Activated naive CD4-positive, alpha-beta T cell treated with anti-CD3 and anti-CD28 coated beads for 36 hours (primary cell): Measurements from ENCODE around the gene KCNAB3. TPM values are rescaled to one million over a fixed set of nuclear protein-coding genes. Genes with fewer than 3 reads are reported as not detected.

ENCODE experiments used
- CTCF ChIA-PET: fragments of 350-600 bp; sonication (Branson Sonifier 250); formaldehyde crosslinking; loops from one replicate; lab custom pipeline; 2021; ENCODE audit warnings: antibody characterized with exemption; lab: Charles Lee
- DNase-seq: peaks from one replicate; pipeline ENCODE4 v3.0.0-alpha.2; 2020
- H3K27ac Mint-ChIP-seq: one replicate; pipeline ENCODE4 v1.8.0; 2021; ENCODE audit warnings: mild to moderate bottlenecking, mixed read lengths
- H3K27me3 Mint-ChIP-seq: one replicate; pipeline ENCODE4 v1.8.0; 2021; ENCODE audit warnings: low read depth, mixed read lengths
- H3K36me3 Mint-ChIP-seq: one replicate; pipeline ENCODE4 v1.8.0; 2021; ENCODE audit warnings: low read depth, mixed read lengths
- H3K4me1 Mint-ChIP-seq: one replicate; pipeline ENCODE4 v1.8.0; 2021; ENCODE audit warnings: low read depth, mixed read lengths
- H3K4me3 Mint-ChIP-seq: one replicate; pipeline ENCODE4 v1.8.0; 2021; ENCODE audit warnings: mild to moderate bottlenecking, moderate library complexity, mixed read lengths
- H3K9me3 Mint-ChIP-seq: one replicate; pipeline ENCODE4 v1.8.0; 2021; ENCODE audit warnings: mixed read lengths
- intact Hi-C: fragments of 100-400 bp; cut with micrococcal nuclease; formaldehyde crosslinking; loops from one replicate; pipeline ENCODE4 v1.15.1; 2023
- total RNA-seq, 2 experiments: library from RNA; stranded (reverse); gene quantifications; one replicate each; pipeline ENCODE4 v1.2.3, GENCODE V29; 2021

KCNAB3 gene
- total RNA-seq, 2 experiments from 2014 or later = 2.2 TPM

GRCh38 chr17:7882629-7883028, 47.0 kb downstream of the KCNAB3 start:
- Mint-ChIP-seq H3K4me1 (no peaks in the 10 kb centered on the region), H3K36me3 (peaks cover 8% of the 10 kb centered on the region), H3K27ac (no peak overlapping the region), H3K4me3 (no peak overlapping the region), H3K9me3 (no peaks in the 10 kb centered on the region), H3K27me3 (no peaks in the 10 kb centered on the region)
- intact Hi-C loops = no loop called here
- CTCF ChIA-PET = interaction anchor here (0.5 to 1.9 kb wide), 3 partner anchors 13 to 23 kb away, joined by 3 to 4 read pairs (median 4); no protein-coding TSS in a partner anchor
- DNase-seq = no peak

DNA sequence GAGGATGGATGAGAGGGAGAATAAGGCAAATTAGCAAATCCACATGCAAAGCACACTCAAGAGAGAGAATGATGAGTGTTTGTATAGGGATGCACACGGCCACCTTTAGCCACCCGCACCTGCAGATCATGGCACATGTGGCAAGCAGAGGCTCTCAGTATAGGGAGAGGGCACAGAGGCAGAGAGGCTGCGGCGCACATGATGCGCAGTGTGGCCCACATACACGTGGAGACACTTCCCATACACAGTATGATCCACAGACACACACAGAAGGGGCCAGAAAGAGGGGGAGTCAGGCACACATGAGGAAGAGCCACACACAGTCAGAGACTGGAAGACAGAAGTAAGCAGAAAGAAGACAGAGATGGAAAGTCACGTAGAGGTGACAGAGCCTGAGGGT, 47.6 kb downstream of the KCNAB3 start:
- Mint-ChIP-seq H3K9me3 (no peaks in the 10 kb centered on the region), H3K27me3 (no peaks in the 10 kb centered on the region), H3K27ac (no peak overlapping the region), H3K36me3 (peaks cover 8% of the 10 kb centered on the region), H3K4me1 (no peaks in the 10 kb centered on the region), H3K4me3 (no peak overlapping the region)
- CTCF ChIA-PET = no interaction called here
- peak; percentile 24 for DNase-seq
- intact Hi-C loops = no loop called here

DNA sequence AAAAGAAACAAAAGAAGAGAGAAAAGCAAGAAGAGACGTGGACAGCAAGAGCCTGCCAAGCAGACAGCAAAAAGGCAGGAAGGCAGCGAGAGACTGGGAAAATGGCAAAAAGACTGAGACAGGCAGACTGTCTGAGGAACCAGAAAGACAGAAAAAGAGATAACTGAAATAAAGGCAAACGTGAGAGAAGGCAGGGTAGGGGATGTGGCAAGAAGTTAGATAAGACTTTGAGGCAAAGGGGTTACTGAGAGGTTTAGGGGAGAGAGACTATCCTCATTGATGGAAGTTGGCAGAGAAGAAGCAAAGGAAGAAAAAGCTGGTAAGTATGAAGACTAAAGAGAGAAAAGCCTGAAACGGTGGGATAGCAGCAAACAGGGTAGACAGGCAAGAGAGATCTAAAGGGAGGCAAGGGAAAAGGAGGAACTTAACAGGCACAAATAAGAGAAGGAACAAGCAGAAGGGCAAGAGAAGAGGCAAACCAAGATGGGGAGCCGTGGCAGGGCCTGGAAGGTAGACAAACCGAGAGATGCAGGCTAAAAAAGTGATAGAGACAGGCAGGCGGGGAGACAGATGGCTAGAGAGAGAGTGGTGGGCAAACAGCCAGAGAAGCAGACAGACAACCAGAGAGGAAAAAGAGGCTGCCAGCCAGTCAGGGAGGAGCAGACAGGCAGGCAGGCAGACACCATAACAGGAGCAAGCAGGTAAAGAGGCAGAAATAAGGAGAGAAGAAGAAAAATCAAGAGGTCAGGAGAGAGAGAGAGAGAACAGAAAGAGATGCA, 48.2 kb downstream of the KCNAB3 start:
- H3K27me3 Mint-ChIP-seq = no peaks in the 10 kb centered on the region
- no peaks in the 10 kb centered on the region for H3K9me3 Mint-ChIP-seq
- CTCF ChIA-PET = no interaction called here
- H3K27ac Mint-ChIP-seq = no peak overlapping the region
- H3K4me1 Mint-ChIP-seq = no peaks in the 10 kb centered on the region
- H3K4me3 Mint-ChIP-seq = no peak overlapping the region
- DNase-seq = no peak
- intact Hi-C loops = no loop called here
- H3K36me3 Mint-ChIP-seq = peaks cover 7% of the 10 kb centered on the region

DNA sequence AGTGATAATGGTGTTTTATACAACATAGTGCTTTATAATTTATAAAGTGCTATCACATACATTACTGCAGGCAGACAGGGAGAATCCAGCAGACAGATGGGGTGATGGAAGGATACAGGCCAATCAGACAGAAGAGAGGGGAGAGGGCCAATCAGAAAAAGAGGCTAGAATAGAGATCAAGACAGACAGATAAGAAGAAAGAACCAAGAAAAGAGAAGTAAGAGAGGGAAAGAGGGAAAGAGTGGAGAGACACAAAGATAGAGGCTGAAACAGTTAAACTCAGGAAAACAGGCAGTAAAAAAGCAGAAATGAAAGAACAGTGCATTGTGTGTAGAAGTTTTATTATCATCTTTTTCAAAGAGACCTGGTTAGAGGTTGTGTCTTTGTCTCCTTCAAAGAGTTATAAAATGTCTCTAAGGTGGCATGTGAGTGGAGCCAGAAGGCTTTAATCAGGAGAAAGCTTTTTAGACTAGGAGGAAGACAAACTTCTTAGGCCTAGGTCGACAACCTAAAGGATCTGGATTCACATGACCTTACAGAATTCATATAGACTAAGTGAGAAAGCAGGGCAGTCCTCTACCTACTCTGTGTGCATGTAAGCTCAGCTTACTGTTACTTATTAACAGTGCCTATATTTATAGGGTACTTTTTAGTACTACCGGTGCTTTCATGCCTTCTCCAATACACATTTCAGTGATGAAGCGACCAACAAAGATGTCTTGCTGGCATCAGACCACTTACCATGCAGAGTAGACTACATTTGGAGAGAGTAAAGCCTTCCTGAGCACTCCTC, 49.4 kb downstream of the KCNAB3 start:
- no peak for DNase-seq
- CTCF ChIA-PET = no interaction called here
- Mint-ChIP-seq H3K9me3 (no peaks in the 10 kb centered on the region), H3K36me3 (no peaks in the 10 kb centered on the region), H3K4me1 (no peaks in the 10 kb centered on the region), H3K27ac (no peak overlapping the region), H3K4me3 (no peak overlapping the region), H3K27me3 (no peaks in the 10 kb centered on the region)
- intact Hi-C loops = no loop called here

GRCh38 chr17:7878234-7878633, 51.4 kb downstream of the KCNAB3 start:
- no peak for DNase-seq
- Mint-ChIP-seq H3K9me3 (no peaks in the 10 kb centered on the region), H3K4me1 (no peaks in the 10 kb centered on the region), H3K27me3 (no peaks in the 10 kb centered on the region), H3K27ac (no peak overlapping the region), H3K4me3 (no peak overlapping the region), H3K36me3 (peaks cover 5% of the 10 kb centered on the region)
- CTCF ChIA-PET = interaction anchor here (2.3 kb wide), 1 partner anchor 16 kb away, joined by 6 read pairs; no protein-coding TSS in a partner anchor
- intact Hi-C loops = no loop called here

DNA sequence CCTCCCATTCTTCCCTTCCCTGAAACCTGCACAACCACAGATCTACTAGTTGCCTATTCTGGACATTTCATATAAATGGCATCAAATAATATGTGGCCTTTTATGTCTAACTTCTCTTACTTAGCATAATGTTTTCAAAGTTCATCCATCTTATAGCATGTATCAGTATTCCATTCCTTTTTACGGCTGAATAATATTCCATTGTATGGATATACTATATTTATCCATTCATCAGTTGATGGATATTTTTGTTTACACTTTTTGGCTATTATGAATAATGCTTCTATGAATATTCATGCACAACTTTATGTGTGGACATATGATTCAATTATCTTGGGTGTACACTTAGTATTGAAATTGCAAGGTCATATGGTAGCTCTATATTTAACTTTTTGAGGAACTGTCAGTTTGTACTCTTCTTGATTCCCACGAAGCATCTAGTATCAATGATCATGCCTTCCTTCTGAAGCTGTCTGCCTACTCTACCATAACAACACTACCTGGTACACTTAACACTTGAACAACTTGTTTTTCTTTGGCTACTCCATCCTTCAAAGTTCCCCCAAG, 53.8 kb downstream of the KCNAB3 start:
- Mint-ChIP-seq H3K4me3 (no peak overlapping the region), H3K27me3 (no peaks in the 10 kb centered on the region), H3K27ac (no peak overlapping the region), H3K4me1 (no peaks in the 10 kb centered on the region), H3K36me3 (peaks cover 11% of the 10 kb centered on the region), H3K9me3 (no peaks in the 10 kb centered on the region)
- CTCF ChIA-PET = no interaction called here
- no peak for DNase-seq
- intact Hi-C loops = no loop called here

DNA sequence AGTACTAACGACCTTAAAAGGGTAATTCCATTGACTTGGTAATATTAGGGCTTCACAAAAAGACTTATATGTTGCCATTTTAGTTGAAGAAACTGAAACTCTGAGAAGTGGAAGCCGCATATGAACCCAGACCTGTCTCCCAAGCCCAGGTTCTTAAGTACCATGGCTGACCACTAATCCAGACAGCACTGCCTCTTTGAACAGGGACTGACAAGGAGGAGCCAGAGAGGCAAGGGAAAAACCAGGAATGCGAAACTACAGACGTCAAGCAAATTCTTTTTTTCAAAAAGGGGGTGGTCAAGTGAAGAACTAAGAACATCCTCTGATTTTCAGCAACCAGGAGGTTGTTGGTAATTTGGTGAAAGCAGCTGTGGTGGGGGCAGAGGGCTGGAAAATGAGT, 56.6 kb downstream of the KCNAB3 start:
- no peak overlapping the region for H3K4me3 Mint-ChIP-seq
- no peak overlapping the region for H3K27ac Mint-ChIP-seq
- DNase-seq = no peak
- CTCF ChIA-PET = interaction anchor here (0.5 to 1.1 kb wide), 2 partner anchors 9 to 187 kb away, joined by 3 to 4 read pairs; no protein-coding TSS in a partner anchor
- H3K36me3 Mint-ChIP-seq = peaks cover 13% of the 10 kb centered on the region
- H3K9me3 Mint-ChIP-seq = no peaks in the 10 kb centered on the region
- no peaks in the 10 kb centered on the region for H3K27me3 Mint-ChIP-seq
- H3K4me1 Mint-ChIP-seq = peaks cover 8% of the 10 kb centered on the region
- intact Hi-C loops = no loop called here

Other genes with a start within 250 kb of the KCNAB3 start
- 100 to 1,000 TPM; 148 to 149 TPM for gene TP53, start 242.4 kb downstream of the KCNAB3 start, total RNA-seq
- 10 to 100 TPM; 13.7 to 14.7 TPM for gene WRAP53, start 241.4 kb downstream of the KCNAB3 start, total RNA-seq
- not detected for gene EFNB3, start 224.7 kb downstream of the KCNAB3 start, total RNA-seq
- gene DNAH2, start 212.1 kb downstream of the KCNAB3 start, total RNA-seq = not detected
- gene KDM6B, start 95.6 kb downstream of the KCNAB3 start, total RNA-seq = 10 to 100 TPM; 22.7 to 24.1 TPM
- gene TMEM88, start 74.8 kb downstream of the KCNAB3 start, total RNA-seq = 1 to 10 TPM; 1.2 to 1.5 TPM
- 10 to 100 TPM; 75.0 to 75.3 TPM for gene NAA38, start 72.3 kb downstream of the KCNAB3 start, total RNA-seq
- 1 to 10 TPM; 6.1 to 6.5 TPM for gene CYB5D1, start 71.9 kb downstream of the KCNAB3 start, total RNA-seq
- 100 to 1,000 TPM; 180 to 185 TPM for gene CHD3, start 41.1 kb downstream of the KCNAB3 start, total RNA-seq
- 1 to 10 TPM; 3.1 to 3.8 TPM for gene RNF227, start 13.6 kb downstream of the KCNAB3 start, total RNA-seq
- gene TRAPPC1, start 2.1 kb upstream of the KCNAB3 start, total RNA-seq = 100 to 1,000 TPM; 162 to 172 TPM
- 10 to 100 TPM; 49.3 to 56.3 TPM for gene CNTROB, start 2.4 kb upstream of the KCNAB3 start, total RNA-seq
- not detected for gene GUCY2D, start 72.8 kb upstream of the KCNAB3 start, total RNA-seq
- not detected for gene ALOX15B, start 109.2 kb upstream of the KCNAB3 start, total RNA-seq
- 1 to 10 TPM; 2.0 to 2.1 TPM for gene ALOX12B, start 157.9 kb upstream of the KCNAB3 start, total RNA-seq
- not detected for gene ALOXE3, start 188.7 kb upstream of the KCNAB3 start, total RNA-seq
- gene HES7, start 194.2 kb upstream of the KCNAB3 start, total RNA-seq = 1 to 10 TPM; 2.4 to 2.9 TPM
- 10 to 100 TPM; 62.2 to 73.3 TPM for gene PER1, start 222.5 kb upstream of the KCNAB3 start, total RNA-seq
- gene VAMP2, start 233.1 kb upstream of the KCNAB3 start, total RNA-seq = 10 to 100 TPM; 33.3 to 35.8 TPM
- gene TMEM107, start 246.5 kb upstream of the KCNAB3 start, total RNA-seq = 10 to 100 TPM; 27.6 to 31.5 TPM